ENCODE measurements around the gene ARPC1B.

GRCh38 chr7:99422186-99422585 lies 47.7 kb downstream of the ARPC1B start:
- TF ChIP-seq EZH2 (IDR thresholded peaks at IDR 0.05; ENCODE audit: low read depth, unreplicated experiment) (no peak), CTCF (conservative IDR thresholded peaks at IDR 0.05; ENCODE audit: low read depth in 2 of 2) (no peak), STAT1 (IDR thresholded peaks at IDR 0.05; ENCODE audit: unreplicated experiment) (no peak), ZNF462 (CRISPR knock-in tag; IDR thresholded peaks at IDR 0.05) (no peak), CREB1 (CRISPR knock-in tag; IDR thresholded peaks at IDR 0.05; ENCODE audit: low read depth) (no peak), REST (IDR thresholded peaks at IDR 0.05; ENCODE audit: unreplicated experiment) (no peak), POLR2AphosphoS5 (IDR thresholded peaks at IDR 0.05; ENCODE audit: low read depth) (no peak), ZNF331 (CRISPR knock-in tag; IDR thresholded peaks at IDR 0.05; ENCODE audit: low read depth) (no peak), EZH2phosphoT487 (IDR thresholded peaks at IDR 0.05; ENCODE audit: unreplicated experiment) (no peak), ETS1 (IDR thresholded peaks at IDR 0.05) (no peak), JUNB (IDR thresholded peaks at IDR 0.05; ENCODE audit: unreplicated experiment) (no peak), NANOG (IDR thresholded peaks at IDR 0.05; ENCODE audit: borderline replicate concordance) (no peak), ZNF114 (CRISPR knock-in tag; IDR thresholded peaks at IDR 0.05) (no peak)

Measured in GM23338 (cell line).